Thyroid gland (tissue), 4 donors: ENCODE measurements around the gene PTH1R.

Source experiments
- POLR2A ChIP-seq, 2 donors: fragments of 450-650 bp; IDR thresholded peaks; one replicate each; pipeline ENCODE4 v1.6.1; 2017; ENCODE audit warnings: antibody characterized with exemption in 2 of 2, mild to moderate bottlenecking in 2 of 2, moderate library complexity in 1 of 2
- TF ChIP-seq, protein P1 (sequence below), 6 experiments: fragments of 200-600 bp in 3 of 6; fragments of 450-650 bp in 3 of 6; sonication (generic) in 3 of 6; IDR thresholded peaks; one replicate each; pipeline ENCODE4 v1.5.1; 2016 to 2019; ENCODE audit warnings: antibody characterized with exemption in 6 of 6, mild to moderate bottlenecking in 2 of 6, inconsistent platforms in 1 of 6, moderate library complexity in 1 of 6

DNA sequence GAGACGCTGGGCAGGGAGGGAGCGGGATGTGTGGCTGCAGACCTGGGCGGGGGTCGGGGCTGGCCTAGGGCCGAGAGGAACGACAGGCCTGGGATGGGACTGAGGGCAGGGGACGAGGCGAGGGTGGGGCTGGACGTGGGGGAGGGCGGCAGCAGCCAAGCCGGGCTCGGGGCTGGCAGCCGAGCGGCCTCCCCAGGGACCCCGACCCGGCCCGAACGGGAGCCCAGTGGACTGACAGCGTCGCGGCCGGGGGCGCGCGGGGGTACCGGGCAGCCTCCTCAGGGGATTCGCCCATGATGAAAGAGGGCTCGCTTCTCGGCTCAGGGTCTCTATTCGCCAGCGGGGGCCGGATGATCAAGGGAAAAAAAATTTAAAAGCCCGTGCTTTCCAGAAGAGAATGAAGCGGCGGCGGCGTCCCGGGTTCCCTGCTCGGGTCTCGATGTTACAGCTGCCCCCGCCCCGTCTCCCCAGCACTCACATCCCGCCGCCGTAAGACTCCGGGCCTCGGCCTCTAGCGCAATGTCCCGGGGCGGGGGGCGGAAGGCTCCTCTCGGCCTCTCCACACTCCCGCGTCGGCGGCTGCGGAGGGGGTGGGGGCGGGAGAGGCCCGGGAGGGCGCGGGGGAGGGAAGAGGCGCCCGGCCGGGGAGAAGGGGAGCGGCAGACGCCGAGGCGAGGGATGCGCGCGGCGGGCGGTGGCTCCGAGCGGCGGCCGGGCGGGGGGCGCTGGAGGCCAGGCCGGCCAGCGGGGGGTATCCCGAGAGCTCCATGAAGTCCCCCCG is 4.3 kb downstream of the PTH1R start:
- TF ChIP-seq, protein P1, sequence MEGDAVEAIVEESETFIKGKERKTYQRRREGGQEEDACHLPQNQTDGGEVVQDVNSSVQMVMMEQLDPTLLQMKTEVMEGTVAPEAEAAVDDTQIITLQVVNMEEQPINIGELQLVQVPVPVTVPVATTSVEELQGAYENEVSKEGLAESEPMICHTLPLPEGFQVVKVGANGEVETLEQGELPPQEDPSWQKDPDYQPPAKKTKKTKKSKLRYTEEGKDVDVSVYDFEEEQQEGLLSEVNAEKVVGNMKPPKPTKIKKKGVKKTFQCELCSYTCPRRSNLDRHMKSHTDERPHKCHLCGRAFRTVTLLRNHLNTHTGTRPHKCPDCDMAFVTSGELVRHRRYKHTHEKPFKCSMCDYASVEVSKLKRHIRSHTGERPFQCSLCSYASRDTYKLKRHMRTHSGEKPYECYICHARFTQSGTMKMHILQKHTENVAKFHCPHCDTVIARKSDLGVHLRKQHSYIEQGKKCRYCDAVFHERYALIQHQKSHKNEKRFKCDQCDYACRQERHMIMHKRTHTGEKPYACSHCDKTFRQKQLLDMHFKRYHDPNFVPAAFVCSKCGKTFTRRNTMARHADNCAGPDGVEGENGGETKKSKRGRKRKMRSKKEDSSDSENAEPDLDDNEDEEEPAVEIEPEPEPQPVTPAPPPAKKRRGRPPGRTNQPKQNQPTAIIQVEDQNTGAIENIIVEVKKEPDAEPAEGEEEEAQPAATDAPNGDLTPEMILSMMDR (IDR thresholded peaks at IDR 0.05) = no peak
- TF ChIP-seq POLR2A (IDR thresholded peaks at IDR 0.05) = no peak
